CD4-positive, alpha-beta T cell treated with Interleukin-2 at 100 ng/mL for 4 hours (primary cell): ENCODE results near the gene CD80.
A peak's percentile ranks its signal among the peaks of the same experiment; 100 is the strongest.

Experiments
- DNase-seq: peaks from one replicate; pipeline ENCODE4 v3.0.0-alpha.2; 2020; ENCODE audit warnings: low spot score

Gene CD80

GRCh38 chr3:119547227-119547626 lies 12.2 kb downstream of the CD80 start:
- no peak for DNase-seq

DNA sequence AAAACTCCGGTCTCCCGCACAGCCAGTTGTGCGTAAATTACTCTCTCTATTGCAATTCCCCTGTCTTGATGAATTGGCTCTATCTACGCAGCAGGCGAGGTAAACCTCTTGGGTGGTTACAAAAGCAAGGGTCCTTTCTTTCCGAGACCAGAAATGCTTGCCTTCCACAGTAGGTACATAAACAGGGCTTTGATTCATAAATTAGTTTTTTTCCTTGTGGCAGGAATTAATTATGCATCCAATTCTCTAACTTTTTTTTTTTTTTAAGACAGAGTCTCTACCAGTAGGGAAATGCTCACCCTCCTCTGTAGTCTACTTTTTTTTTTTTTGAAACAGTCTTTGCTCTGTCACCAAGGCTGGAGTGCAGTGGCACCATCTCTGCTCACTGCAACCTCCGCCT lies 16.3 kb downstream of the CD80 start:
- no peak for DNase-seq

DNA sequence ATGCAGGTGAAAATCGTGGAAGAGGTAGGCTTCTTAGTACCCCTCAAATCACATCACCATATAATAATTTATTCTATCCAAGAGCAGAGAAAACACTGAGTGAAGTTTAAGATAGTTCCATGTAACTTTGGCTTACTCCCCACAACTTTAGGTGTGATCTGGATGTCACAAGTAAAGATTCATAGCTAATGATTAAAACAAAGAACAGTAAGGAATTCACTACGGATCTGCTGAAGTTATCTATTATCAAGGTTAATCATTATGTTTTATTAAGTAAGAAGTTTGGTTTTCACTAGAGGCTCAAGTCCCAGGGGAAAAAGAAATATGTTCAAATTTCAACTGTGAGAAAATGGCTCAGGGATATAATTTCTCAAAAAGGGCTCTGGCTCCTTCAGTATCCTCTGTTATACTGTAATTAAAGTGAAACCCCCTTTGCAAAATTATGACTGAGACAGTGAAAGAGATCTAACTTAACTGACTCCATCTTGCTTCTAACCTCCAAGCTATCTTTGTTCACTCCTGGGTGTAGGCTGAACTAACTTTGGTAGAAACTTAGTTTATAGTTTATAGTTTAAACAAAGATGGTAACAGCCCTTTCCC lies 17.1 kb downstream of the CD80 start:
- DNase-seq, result no peak

DNA sequence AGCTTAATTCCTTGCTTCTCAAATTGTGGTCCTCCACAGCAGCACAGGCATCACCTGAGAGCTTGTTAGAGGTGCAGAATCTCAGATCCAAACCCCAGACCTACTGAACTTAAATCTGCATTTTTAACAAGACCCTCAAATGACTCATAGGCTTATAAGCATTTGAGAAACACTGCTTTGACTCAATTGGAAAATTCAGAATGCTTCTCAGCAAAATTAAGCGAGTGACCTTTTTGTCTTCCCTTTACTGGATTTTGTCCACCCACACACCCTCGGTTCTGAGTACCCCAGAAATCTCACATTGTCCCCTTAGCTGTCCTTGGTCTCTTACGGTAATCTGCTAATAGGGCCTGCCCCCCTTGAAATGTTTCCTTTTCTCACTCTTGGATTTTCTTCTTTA lies 17.9 kb downstream of the CD80 start:
- no peak for DNase-seq

- DNase-seq, result no peak
These were observed 20.6 kb downstream of the CD80 start for GRCh38 chr3:119538772-119539171.

GRCh38 chr3:119536757-119537156 lies 22.7 kb downstream of the CD80 start:
- no peak for DNase-seq

- DNase-seq, result no peak
These were observed 25.1 kb downstream of the CD80 start for GRCh38 chr3:119534296-119534695.

DNA sequence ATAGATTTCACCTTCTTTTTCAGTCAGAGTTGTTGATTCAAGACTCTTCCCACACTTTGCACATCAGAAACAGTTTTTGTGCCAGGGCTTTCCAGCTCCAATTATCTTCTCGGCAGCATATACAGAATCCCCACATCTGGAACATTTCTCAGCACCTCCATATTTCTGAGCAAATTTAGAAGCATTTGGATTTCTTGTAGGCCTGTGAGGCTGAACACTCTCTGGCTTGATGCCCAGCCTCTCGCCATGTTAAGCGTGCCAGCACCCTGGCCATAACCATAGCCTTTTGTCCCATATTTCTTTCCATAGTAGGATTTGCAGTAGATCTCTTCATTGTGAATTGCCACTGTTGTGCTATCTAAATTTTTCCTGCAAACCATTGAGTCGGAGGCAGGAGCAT lies 28.3 kb downstream of the CD80 start:
- DNase-seq, result no peak

- DNase-seq, result no peak
These were observed 29.0 kb downstream of the CD80 start for GRCh38 chr3:119530456-119530855.

- no peak for DNase-seq
These were observed 29.5 kb downstream of the CD80 start for GRCh38 chr3:119529883-119530282.

DNA sequence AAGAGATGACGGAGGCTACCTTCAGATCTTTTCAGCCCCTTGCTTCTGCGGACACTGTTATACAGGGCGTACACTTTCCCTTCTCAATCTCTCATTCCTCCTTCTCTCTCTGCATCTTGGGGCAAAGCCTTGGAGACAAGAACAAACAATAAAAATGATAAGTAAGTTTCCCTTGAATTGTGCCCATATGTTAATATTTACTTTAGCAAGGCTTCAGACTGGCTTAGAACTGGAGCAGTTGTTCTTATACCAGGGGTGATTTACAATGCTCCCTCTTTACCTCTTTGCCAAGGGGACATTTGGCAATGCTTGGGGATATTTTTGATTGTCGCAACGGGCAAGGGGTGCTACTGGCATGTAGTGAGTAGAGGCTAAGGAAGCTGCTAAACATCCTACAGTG lies 31.7 kb downstream of the CD80 start:
- DNase-seq, result no peak

GRCh38 chr3:119524931-119525662 lies 34.3 kb downstream of the CD80 start:
- no peak for DNase-seq

DNA sequence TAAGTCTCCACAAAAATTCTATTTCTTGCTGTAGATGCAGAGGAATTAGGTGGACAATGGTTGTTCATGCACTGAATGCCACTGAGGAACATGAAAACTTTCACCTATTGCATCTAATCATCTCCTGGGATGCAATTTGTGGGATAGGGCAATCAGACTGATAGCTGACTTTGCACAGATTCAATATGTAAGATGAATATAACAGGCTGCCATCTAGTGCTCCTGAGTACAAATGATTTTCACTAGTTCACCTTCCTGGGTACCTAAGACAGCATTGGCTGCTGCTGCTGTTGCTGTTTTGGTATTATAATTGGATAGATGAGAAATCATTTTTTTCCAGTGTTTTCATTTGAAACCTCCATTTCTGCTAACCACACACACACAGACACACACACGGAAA lies 41.4 kb downstream of the CD80 start:
- DNase-seq, result no peak

DNA sequence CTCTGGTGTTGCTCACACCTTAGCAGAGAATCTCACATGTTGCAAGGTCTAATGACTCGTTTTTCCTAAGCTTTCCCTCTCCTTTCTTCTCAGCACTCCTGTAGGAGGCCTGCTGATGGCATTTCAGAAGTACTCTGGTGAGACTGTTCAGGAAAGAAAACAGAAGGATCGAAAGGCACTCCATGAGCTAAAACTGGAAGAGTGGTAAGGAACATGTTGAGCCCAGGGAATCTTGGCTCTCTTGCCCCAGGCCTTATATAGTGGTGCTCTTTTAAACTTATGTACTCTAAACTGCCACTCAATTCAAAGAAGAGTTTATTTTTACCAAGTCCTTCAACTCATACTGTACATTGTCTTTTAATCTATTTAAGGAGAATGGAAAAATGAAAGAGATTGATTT lies 42.3 kb downstream of the CD80 start:
- no peak for DNase-seq

DNA sequence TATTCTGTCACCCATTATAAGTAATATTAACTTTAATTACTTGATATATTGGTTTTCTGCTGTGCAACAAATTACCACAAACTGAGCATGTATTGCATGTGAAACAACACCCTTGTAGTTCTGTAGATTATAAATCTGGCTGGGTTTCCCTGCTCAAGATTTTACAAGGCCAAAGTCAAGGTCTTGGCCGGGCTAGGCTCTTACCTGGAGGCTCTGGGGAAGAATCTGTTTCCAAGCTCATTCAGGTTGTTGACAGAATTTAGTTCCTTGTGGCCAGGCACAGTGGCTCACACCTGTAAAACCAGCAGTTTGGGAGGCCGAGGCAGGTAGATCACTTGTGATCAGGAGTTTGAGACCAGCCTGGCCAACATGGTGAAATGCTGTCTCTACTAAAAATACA lies 44.8 kb downstream of the CD80 start:
- DNase-seq, result no peak

DNA sequence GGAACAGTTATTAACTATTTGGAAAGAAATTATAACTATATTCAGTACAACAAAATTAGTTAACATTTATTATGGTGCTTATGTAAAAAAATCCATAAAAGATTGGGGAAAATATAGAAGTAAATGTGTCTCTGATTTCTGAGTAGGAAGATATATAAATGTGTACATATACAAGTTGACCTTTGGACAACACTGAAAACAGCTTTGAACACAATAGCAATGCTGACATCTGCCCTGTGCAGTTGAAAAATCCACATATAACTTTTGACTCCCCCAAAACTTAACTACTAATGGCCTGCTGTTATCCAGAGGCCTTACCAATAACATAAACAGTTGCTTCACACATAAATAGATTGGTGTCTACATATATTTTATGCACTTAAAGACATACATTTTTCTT lies 48.7 kb downstream of the CD80 start:
- no peak for DNase-seq

DNA sequence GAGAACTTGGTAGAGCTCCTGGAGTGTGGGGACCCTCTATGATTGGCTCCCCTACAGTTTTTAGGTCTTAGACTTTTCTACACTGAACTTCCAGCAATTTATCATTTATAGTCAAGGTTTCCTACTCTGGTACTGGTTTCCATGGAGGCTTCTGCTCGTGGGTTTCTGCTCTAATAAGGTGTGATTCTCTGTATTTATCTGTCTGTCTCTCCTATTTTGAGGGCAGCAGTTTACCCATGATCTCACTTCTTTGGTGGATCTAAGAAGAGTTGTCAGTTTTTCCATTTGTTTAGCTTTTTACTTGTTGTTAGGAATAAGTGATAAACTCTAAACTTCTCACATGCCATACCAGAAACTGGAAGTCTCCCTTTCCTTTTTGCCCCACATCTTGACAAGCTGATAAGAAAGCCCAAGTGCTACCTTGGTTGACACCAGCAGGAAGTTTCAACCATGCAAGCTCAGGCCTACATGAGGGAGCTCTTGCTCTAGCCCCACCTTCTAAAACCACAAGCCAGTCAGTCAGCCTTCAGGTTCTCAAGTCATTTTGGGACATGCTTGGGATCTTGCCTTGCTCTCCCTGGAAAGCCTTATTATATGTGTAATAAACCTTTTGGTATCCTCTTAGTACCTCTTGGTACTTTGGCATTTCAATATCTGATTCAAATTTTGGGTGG lies 51.1 kb downstream of the CD80 start:
- DNase-seq, result no peak

GRCh38 chr3:119507404-119507803 lies 52.0 kb downstream of the CD80 start:
- DNase-seq, result no peak

GRCh38 chr3:119506631-119507030 lies 52.8 kb downstream of the CD80 start:
- no peak for DNase-seq

- DNase-seq, result no peak
These were observed 58.5 kb downstream of the CD80 start for GRCh38 chr3:119500901-119501300.

GRCh38 chr3:119500265-119500664 lies 59.1 kb downstream of the CD80 start:
- DNase-seq, result no peak

GRCh38 chr3:119498186-119499011 lies 61.0 kb downstream of the CD80 start, which contains the start of gene TIMMDC1:
TIMMDC1 (plus strand) TSS chr3:119498547; CDS start chr3:119498734, 187 bp downstream.
- peak; percentile 97 for DNase-seq

DNA sequence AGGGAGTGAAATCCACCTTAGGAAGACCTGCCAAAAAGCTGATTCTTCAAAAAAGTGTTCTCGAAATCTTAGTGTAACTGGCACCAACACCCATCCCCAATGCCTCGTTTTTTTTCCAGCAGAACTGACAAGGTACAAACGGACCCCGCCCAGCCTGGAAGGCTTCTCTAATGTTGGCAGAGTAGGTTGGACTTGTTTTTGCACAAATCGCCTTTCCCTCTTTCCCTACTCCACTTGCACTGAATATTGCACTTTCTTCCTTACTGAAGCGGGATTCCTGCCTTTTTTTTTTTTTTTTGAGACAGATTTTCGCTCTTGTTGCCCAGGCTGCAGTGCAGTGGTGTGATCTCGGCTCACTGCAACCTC lies 61.6 kb downstream of the CD80 start:
- no peak for DNase-seq
